ENCODE measurements around the gene C1QTNF9.
"Not testable (repeated sequence)": the region's sequence is repeated elsewhere in the genome, so short reads cannot be mapped to it uniquely, and the experiment has no call there.

The C1QTNF9 gene

DNA sequence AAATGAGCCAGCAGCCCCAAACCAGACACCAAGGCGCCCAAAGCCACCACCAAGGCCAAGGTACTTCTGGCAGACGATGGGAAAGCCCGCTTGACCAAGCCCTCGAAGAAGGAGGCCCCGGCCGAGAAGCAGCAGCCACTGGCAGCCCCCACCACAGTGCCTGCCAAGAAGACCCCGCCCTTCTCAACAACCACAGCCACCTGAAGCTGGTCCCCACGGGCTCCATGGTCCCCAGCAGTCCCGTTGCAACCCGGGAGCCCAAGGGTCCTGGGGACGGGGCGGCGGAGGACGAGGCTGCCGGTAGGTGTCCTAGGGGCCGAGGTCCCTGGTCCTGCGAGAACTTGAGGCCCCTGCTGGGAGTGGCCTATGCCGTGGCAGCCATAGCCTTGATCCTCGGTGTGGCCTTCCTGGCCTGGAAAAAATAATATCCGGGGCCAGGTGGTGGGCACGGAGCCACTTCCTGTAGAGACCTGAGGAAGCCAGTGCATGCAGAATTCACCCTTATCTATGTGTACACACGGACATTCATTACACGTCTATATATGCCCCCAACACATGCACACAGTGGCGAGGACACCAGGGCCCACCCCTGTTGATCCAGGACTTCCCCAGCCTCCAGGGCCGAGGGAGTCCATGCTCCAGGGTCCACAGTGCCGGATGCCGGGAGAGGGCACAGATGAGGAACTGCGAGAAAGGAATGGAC lies 13.8 kb downstream of the C1QTNF9 start:
- no peak for DNase-seq

DNA sequence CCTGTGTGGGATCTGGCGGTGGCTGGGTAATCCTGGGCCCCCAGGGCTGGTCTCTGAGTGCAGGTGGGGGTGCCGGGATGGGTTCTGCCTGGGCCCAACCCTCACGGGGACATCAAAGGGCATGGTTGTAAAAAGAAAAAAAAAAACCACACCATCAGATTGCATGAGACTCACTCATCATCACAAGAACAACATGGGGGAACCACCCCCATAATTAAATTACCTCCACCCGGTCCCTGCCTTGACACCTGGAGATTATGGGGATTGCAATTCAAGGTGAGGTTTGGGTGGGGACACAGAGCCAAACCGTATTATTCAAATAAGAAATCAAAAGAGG lies 14.3 kb downstream of the C1QTNF9 start:
- no peak for DNase-seq

DNA sequence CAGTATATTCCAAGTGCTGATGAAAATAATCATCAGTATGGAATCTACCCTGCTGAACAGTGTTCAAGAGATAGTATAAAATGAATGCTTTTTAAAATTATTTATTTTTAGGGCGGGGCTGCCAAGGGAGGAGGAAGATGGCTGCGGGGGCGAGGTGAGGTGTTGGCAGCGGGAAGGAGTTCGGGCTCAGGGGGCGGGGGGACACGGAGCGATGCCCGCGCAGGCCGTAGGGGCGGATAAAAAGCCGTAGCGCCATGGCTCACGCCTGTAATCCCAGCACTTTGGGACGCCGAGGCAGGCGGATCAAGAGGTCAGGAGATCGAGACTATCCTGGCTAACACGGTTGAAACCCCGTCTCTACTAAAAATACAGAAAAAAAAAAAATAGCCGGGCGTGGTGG lies 18.2 kb downstream of the C1QTNF9 start:
- DNase-seq, result not testable (repeated sequence)

DNA sequence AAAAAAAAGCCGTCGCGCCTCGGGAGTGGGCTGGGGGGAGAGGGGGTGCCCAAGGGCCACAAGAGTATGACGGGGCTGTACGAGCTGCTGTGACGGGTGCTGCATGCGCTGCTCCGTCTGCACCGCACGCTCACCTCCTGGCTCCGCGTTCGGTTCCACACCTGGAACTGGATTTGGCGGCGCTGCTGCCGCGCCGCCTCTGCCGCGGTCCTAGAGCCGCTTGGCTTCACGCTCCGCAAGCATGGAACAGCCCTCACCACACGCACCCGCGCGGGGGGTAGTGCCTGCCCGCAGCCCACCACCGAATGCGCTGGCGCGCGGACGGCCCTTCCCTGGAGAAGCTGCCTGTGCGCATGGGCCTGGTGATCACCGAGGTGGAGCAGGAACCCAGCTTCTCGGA lies 18.8 kb downstream of the C1QTNF9 start:
- DNase-seq, result no peak

- no peak for DNase-seq
Observed at GRCh38 chr13:24338721-24339120, 29.3 kb downstream of the C1QTNF9 start.

DNA sequence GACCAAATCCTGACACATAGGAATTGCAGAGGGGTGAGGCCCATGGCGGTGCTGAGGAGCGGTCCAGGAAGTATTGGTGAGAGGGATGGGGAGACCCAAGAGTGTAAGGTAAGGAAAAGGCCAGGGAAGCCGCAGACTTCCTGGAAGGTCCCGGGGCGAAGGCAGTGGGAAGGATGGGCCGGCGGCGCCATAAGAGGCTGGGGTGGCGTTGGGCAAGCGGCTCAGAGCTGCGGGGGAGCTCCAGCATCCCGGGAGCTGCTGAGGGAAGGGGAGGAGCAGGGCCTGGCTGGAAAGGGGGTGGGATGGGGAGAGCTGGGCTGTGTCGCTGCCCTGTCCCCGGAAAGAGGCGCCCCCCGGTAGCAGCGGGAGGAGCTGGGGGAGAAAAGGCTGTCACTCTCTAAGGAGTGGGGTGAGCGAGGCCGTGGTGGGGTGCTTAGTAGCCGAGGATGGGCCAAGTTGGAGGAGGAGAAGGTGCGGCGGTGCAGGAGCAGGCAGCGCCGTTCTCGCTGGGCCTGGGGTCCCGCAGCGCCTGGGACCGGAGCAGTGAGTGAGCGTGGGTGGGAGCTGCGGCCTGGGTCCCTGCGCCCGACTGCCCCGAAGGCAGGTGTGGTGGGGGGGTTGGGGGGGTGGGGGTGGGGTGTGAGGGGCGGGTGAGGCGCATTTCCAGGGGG lies 30.7 kb downstream of the C1QTNF9 start:
- DNase-seq, result no peak

- DNase-seq, result no peak
Observed at GRCh38 chr13:24340608-24340955, 31.2 kb downstream of the C1QTNF9 start.

GRCh38 chr13:24341439-24341838 lies 32.1 kb downstream of the C1QTNF9 start:
- no peak for DNase-seq

DNA sequence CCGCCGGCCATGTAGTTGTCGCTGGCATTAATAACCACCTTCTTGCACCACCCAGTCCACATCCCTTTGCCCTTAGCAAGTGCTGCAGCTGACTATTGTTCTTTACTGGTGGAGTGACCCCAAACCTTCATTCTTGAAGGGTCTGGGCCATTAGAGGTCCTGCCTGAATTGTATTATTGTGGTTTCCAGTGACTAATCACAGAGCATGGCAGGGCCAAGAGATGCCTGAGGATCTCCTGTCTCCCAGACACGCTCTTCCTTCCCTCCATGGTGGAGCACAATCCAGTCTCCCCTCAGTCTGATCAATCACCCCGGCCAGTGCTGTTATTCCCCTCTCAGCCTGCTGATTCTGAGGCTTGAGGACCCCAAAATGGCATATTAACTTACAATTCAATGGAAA lies 39.0 kb downstream of the C1QTNF9 start:
- DNase-seq, result no peak

- DNase-seq, result no peak
Observed at GRCh38 chr13:24348797-24349515, 39.6 kb downstream of the C1QTNF9 start.

DNA sequence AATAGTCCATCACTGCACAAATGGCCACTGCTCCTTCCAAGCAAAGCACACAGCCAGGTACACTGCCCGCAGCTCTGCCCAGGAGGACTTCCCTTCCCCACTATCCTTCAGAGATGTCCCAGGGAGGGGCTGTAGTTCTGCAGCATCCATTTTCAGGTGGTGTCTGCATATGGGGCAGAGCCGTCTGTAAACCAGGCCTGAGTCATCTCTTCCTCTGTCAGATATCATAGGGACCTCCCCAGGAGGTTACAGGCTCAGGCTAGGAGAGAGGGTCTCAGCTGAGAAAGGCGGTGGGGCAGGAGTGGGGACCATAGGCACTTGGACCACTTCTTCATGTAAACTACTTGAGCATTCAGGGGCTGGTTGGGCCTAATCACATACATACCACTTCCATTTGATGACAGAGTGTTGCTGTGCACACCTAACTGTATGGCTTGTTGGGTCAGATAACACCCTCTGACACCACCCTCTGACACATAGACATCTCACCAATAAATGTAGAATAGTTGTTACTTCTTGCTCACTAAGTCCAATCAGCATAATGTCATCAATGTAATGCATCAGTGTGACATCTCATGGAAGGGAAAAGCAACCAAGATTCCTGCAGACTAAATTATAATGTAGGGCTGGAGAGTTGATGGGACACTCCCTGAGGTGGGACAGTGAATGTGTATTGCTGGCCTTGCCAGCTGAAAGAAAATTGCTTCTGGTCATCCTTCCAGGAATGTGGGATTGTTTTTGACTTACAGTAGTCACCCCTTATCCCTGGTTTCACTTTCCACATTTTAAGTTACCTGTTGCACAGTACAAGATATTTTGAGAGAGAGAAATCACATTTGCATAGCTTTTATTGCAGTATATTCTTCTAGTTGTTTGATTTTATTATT lies 40.6 kb downstream of the C1QTNF9 start:
- not testable (repeated sequence) for DNase-seq

DNA sequence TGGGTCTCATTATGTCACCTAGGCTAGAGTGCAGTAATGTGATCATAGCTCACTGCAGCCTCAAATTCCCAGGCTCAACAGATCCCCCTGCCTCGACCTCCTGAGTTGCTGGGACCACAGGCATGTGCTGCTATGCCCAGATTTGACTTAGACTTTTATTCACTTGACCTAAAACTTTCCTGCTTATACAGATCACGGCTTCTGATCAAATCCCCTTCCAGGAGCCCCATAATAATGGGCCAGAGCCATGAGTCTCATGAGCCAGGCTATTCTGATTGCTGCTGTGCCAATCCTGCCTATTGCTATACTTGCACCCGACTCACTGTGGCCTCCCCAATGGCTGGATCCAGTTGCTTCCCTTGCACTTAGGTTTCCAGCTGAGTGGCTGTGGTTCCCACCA lies 42.0 kb downstream of the C1QTNF9 start:
- DNase-seq, result no peak

GRCh38 chr13:24353736-24354135 lies 44.4 kb downstream of the C1QTNF9 start:
- DNase-seq, result no peak

GRCh38 chr13:24355103-24355502 lies 45.7 kb downstream of the C1QTNF9 start:
- DNase-seq, result no peak

DNA sequence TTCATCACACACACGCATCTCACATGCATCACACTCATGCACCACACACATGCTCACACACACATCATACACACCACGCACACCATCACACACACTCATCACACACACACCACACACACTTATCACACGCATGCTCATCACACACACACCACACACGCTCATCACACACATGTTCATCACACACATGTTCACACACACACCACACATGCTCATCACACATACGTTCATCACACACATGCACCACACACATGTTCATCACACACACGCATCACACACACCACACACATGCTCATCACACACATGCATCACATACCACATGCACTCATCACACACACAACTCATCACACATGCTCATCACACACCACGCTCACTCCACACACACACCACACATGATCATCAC lies 46.9 kb downstream of the C1QTNF9 start:
- no peak for DNase-seq

DNA sequence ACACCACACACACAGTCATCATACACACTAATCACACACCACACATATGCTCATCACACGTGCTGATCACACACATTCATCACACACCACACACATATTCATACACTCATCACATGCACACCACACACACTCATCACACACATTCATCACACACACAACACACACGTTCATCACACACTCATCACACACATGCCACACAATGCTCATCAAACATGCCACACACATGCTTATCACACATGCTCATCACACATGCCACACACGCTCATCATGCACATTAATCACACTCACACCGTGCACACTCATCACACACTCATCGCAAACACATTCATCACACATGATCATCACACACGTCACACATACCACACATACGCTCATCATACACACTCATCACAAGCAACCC lies 47.5 kb downstream of the C1QTNF9 start:
- no peak for DNase-seq

GRCh38 chr13:24357756-24358155 lies 48.4 kb downstream of the C1QTNF9 start:
- DNase-seq, result no peak

GRCh38 chr13:24358836-24359235 lies 49.5 kb downstream of the C1QTNF9 start:
- not testable (repeated sequence) for DNase-seq

DNA sequence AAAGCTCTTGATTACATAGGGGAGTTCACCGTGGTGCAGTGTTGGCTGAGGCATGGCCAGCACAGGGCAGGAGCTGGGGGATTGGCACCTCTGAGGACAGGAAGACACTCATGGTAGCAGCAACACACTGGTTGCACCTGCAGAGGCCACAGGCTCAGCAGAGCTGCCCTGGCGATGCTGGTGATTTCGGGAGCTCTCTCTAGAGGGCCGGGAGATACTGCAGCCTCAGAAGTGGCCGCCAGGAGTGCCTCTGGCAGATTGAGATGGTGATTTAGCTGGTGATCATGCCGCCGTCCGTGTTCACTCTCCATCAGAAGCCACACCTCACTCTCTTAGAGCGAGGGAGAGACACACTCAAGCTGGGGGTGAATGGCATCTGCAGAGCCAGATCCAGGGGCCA lies 49.9 kb downstream of the C1QTNF9 start:
- not testable (repeated sequence) for DNase-seq

DNA sequence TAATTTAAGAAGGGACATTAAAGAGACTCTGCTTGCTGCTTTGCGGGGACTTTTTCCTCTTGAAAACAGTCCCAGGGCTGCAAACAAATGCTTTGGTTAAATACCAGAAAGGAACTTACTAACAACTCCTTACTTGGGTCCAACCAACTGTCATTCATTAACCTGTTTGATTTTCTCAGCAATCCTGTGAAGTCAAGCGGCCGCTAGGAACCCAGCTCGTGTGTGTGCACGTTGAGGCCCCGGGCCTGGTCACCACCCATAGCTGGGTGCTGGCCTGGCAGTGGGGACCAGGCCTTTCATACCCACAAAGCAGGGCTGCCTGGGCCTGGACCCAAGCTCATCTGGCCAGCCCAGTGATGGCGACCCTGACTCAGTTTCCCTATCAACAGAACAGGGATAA lies 50.7 kb downstream of the C1QTNF9 start:
- DNase-seq, result no peak

DNA sequence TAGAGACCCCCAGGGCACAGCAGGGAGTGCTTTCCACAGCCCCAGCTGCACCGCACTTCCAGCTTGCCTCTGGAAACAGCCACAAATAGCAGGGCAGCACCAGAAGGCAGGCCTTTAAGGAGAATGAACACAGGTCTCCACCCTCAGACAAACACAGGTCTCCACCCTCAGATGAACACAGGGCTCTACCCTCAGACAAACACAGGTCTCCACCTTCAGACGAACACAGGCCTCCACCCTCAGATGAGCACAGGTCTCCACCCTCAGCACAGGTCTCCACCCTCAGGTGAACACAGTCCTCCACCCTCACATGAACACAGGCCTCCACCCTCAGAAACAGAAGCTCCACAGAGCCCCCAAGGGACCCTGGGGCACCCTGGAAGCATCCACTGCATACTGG lies 51.7 kb downstream of the C1QTNF9 start:
- no peak for DNase-seq

DNA sequence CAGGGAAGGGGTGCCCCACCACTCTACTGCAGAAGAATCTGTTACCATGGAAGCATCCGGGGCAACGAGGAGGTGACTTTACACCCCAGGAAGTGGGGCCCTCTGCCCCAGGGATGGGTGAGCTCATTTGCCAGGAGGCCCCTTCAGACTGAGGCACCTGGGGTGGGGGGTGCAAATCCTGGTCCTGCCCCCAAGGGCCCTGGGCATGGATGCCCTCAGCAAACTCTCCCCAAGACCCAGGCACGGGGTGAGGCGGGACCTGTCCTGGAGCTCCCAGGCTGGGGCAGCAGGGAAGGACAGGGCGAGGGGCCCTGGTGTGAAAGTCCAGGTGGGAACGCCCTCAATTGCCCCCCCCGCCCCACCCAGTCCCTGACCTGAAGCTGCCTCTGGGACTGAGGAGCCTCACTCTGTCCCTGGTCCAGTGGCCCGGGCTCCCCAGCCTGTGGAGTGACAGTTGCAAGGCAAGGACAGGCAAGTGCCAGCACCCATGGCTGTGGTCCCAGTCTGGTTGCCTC lies 52.5 kb downstream of the C1QTNF9 start:
- no peak for DNase-seq

DNA sequence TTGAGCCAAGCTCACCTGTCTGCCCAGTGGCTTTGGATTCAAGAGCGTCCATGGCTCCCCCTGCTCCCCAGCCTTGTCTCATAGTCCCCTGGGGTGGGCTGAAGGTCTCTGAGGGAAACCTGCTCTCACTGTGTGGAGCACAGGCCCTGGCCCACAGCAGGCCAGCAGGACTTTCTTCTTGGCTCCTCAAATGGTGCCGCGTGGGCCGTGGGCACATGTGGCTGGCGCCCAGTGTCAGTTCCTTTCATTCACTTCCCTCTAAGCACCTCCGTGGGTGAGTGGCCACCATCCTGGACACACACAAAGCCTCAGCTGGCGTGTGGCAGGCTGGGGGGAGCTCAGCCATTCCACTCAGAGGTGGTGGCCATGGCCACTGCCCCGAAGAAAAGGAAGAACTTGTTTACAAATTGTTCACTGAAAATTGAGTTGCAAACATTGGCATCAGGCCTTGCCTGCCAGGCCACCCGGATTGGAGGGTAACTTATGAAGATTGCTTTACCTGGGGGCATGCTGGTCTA lies 53.1 kb downstream of the C1QTNF9 start:
- DNase-seq, result no peak
